HEK293 (cell line): Measurements from ENCODE around the gene SLC15A2.
A peak's percentile ranks its signal among the peaks of the same experiment; 100 is the strongest.

ENCODE experiments used
- CTCF ChIA-PET: fragments of 350-600 bp; formaldehyde crosslinking; extraction: SDS; loops from one replicate; lab custom pipeline; 2021; ENCODE audit warnings: antibody characterized with exemption; lab: Yijun Ruan, JAX
- POLR2A ChIA-PET: fragments of 300-600 bp; formaldehyde crosslinking; extraction: SDS; loops from one replicate; lab custom pipeline; 2020; ENCODE audit warnings: antibody characterized with exemption, inconsistent platforms; lab: Yijun Ruan, JAX
- H3K27ac ChIP-seq: fragments of 200-500 bp; sonication (Bioruptor generic); 2 replicates; pipeline ENCODE4 v1.5.1; 2014; ENCODE audit warnings: low read depth, low read length, control low read depth, inconsistent platforms; ENCODE audit errors: extremely low read depth
- H3K36me3 ChIP-seq, 2 experiments: fragments of 200-500 bp in 1 of 2; sonication (Bioruptor generic) in 1 of 2; 1 replicate in 1 of 2; 2 replicates in 1 of 2; pipeline ENCODE4 v1.5.1; 2014 to 2017; ENCODE audit warnings: inconsistent platforms in 2 of 2, low read length in 2 of 2; ENCODE audit not compliant: control insufficient read depth in 2 of 2, insufficient read depth in 1 of 2
- H3K4me1 ChIP-seq: fragments of 200-500 bp; sonication (Bioruptor generic); 2 replicates; pipeline ENCODE4 v1.5.1; 2014; ENCODE audit warnings: mild to moderate bottlenecking, low read length, inconsistent platforms; ENCODE audit not compliant: control insufficient read depth, insufficient read depth
- H3K4me3 ChIP-seq: 2 replicates; pipeline ENCODE4 v1.5.1; 2011; ENCODE audit warnings: low read depth, mild to moderate bottlenecking, control low read depth, low read length, moderate library complexity
- H3K9me3 ChIP-seq: fragments of 200-500 bp; sonication (Bioruptor generic); 2 replicates; pipeline ENCODE4 v1.5.1; 2014; ENCODE audit warnings: low read depth, low read length, inconsistent platforms; ENCODE audit not compliant: control insufficient read depth, insufficient read depth
- SALL2 ChIP-seq: fragments of 450-650 bp; formaldehyde crosslinking; IDR thresholded peaks from 2 replicates; pipeline ENCODE4 v1.5.0; 2017; ENCODE audit warnings: missing biosample characterization, mild to moderate bottlenecking, missing genetic modification characterization, borderline replicate concordance
- SCRT1 ChIP-seq: fragments of 450-650 bp; formaldehyde crosslinking; IDR thresholded peaks from 2 replicates; pipeline ENCODE4 v1.5.1; 2016; ENCODE audit warnings: missing biosample characterization, missing genetic modification characterization, borderline replicate concordance
- SP3 ChIP-seq: fragments of 450-650 bp; formaldehyde crosslinking; IDR thresholded peaks from 2 replicates; pipeline ENCODE4 v1.5.1; 2016; ENCODE audit warnings: missing biosample characterization, missing genetic modification characterization
- TRIM28 ChIP-seq: IDR thresholded peaks from 2 replicates; pipeline ENCODE4 v1.6.1; 2011; ENCODE audit warnings: low read length, control low read depth, borderline replicate concordance
- ZFP69B ChIP-seq: fragments of 450-650 bp; formaldehyde crosslinking; IDR thresholded peaks from 2 replicates; pipeline ENCODE4 v1.5.1; 2016; ENCODE audit warnings: missing biosample characterization, missing genetic modification characterization
- ZNF19 ChIP-seq: fragments of 450-650 bp; formaldehyde crosslinking; IDR thresholded peaks from 2 replicates; pipeline ENCODE4; 2016; ENCODE audit warnings: missing biosample characterization, missing genetic modification characterization, low read depth
- ZNF341 ChIP-seq: fragments of 450-650 bp; formaldehyde crosslinking; IDR thresholded peaks from 2 replicates; pipeline ENCODE4; 2016; ENCODE audit warnings: low read depth, missing biosample characterization, missing genetic modification characterization
- ZNF37A ChIP-seq: fragments of 450-650 bp; IDR thresholded peaks from 2 replicates; pipeline ENCODE4 v1.5.1; 2018; ENCODE audit warnings: missing biosample characterization, missing genetic modification characterization
- ZNF560 ChIP-seq: fragments of 450-650 bp; formaldehyde crosslinking; IDR thresholded peaks from 2 replicates; pipeline ENCODE4 v1.5.1; 2017; ENCODE audit warnings: missing biosample characterization, missing genetic modification characterization, borderline replicate concordance
- TF ChIP-seq, protein P1 (sequence below): fragments of 450-650 bp; formaldehyde crosslinking; conservative IDR thresholded peaks from 2 replicates; pipeline ENCODE4 v1.5.1; 2016; ENCODE audit warnings: low read depth, missing biosample characterization, missing genetic modification characterization
- TF ChIP-seq, protein P2 (sequence below): fragments of 450-650 bp; formaldehyde crosslinking; IDR thresholded peaks from 2 replicates; pipeline ENCODE4 v1.5.1; 2017; ENCODE audit warnings: missing biosample characterization, missing genetic modification characterization
- TF ChIP-seq, protein P3 (sequence below): fragments of 450-650 bp; formaldehyde crosslinking; IDR thresholded peaks from 2 replicates; pipeline ENCODE4 v1.5.1; 2017; ENCODE audit warnings: missing biosample characterization, missing genetic modification characterization

SLC15A2 gene

DNA sequence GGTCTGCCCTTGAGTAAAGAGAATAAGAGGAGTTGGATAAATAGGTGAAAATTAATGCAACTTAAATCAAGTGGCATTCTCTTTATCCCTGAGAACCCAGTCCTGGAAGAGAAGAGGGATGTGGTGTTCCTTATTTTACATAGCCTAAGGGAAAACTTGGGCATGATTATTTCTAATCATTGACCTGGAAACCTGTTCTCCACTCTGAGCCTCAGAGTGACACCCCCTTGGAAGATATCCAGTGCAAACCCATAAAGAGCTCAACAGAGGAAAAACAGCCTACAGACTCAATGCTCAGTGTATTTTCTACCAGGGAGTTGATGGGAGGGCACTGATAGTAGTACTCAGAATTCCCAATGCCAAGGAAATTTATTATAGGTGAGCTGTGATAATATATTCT, 22.0 kb downstream of the SLC15A2 start (continued):
- TF ChIP-seq, protein P1, sequence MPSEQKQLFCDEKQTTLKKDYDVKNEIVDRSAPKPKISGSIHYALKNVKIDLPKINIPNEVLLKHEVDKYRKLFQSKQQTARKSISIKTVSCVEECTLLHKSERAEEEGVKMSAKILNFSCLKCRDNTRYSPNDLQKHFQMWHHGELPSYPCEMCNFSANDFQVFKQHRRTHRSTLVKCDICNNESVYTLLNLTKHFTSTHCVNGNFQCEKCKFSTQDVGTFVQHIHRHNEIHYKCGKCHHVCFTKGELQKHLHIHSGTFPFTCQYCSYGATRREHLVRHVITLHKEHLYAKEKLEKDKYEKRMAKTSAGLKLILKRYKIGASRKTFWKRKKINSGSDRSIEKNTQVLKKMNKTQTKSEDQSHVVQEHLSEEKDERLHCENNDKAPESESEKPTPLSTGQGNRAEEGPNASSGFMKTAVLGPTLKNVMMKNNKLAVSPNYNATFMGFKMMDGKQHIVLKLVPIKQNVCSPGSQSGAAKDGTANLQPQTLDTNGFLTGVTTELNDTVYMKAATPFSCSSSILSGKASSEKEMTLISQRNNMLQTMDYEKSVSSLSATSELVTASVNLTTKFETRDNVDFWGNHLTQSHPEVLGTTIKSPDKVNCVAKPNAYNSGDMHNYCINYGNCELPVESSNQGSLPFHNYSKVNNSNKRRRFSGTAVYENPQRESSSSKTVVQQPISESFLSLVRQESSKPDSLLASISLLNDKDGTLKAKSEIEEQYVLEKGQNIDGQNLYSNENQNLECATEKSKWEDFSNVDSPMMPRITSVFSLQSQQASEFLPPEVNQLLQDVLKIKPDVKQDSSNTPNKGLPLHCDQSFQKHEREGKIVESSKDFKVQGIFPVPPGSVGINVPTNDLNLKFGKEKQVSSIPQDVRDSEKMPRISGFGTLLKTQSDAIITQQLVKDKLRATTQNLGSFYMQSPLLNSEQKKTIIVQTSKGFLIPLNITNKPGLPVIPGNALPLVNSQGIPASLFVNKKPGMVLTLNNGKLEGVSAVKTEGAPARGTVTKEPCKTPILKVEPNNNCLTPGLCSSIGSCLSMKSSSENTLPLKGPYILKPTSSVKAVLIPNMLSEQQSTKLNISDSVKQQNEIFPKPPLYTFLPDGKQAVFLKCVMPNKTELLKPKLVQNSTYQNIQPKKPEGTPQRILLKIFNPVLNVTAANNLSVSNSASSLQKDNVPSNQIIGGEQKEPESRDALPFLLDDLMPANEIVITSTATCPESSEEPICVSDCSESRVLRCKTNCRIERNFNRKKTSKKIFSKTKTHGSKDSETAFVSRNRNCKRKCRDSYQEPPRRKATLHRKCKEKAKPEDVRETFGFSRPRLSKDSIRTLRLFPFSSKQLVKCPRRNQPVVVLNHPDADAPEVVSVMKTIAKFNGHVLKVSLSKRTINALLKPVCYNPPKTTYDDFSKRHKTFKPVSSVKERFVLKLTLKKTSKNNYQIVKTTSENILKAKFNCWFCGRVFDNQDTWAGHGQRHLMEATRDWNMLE (tag by site-specific recombination), result no peak

DNA sequence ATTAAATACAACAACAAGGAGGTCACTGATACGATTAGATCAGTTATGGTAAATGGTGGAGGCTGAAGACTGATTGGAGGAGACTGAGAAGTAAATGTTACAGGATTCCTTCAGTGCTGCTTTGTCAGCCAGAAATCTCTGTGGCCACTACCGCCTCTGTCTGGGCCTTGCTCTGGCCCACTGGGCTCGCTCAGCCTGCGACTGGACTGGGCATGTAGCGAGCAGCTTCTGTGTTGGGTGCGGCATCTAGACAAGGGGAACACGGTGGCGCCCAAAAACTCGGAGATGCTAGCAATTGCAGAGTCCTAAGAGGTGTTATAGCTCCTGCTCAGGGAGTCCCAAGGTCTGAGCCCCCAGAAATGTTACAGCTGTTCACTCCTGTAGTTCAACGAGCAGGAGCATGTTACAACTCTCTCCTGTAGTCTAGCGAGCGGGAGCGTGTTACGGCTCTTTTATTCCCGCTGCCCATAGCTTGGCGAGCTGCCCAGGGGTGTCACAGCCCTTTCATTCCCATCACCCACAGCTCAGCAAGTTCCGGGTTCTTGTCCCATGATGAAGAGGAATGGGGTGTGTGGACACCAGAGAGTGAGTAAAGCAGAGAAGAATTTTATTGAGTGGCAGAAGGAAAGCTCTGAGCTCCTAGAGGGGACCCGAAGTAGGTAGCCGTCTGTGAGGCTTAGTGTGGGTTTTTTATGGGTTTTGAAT, 24.7 kb downstream of the SLC15A2 start:
- TF ChIP-seq ZNF341 (tag by site-specific recombination) (no peak), ZNF560 (tag by site-specific recombination) (no peak), ZFP69B (tag by site-specific recombination) (no peak), SP3 (no peak)
- Histone ChIP-seq H3K27ac (no peak overlapping the region), H3K9me3 (no peaks in the 10 kb centered on the region), H3K4me3 (no peak overlapping the region), H3K4me1 (no peaks in the 10 kb centered on the region), H3K36me3 (no peaks in the 10 kb centered on the region)
- POLR2A ChIA-PET, result no interaction called here
- CTCF ChIA-PET, result no interaction called here

DNA sequence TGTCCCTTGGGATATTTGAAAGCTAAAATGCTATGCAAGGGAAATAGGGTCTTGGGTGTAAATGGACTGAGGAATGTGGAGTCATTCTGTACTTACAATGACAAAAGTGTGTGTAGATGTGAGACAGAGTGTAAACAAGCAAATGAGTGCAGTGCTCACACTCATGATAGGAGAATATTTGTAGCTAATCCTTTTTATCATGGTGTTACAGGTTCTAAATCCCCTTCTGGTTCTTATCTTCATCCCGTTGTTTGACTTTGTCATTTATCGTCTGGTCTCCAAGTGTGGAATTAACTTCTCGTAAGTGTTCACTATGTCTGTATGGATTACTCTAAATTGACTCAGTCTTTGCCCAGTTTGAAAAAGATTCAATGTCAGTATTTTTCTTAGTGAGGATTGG, 30.5 kb downstream of the SLC15A2 start:
- Histone ChIP-seq H3K36me3 (no peaks in the 10 kb centered on the region), H3K4me1 (no peaks in the 10 kb centered on the region; the same call in 1 of the 2 replicates), H3K4me3 (no peak overlapping the region), H3K27ac (no peak overlapping the region; the same call in 1 of the 2 replicates), H3K9me3 (no peaks in the 10 kb centered on the region)
- TF ChIP-seq ZNF19 (no peak), TRIM28 (0 out of 2 replicates have a peak, but pooled peaks have one; percentile 13), SP3 (no peak), SCRT1 (tag by site-specific recombination) (no peak), SALL2 (tag by site-specific recombination) (no peak), ZNF37A (tag by site-specific recombination) (no peak)
- TF ChIP-seq, protein P2, sequence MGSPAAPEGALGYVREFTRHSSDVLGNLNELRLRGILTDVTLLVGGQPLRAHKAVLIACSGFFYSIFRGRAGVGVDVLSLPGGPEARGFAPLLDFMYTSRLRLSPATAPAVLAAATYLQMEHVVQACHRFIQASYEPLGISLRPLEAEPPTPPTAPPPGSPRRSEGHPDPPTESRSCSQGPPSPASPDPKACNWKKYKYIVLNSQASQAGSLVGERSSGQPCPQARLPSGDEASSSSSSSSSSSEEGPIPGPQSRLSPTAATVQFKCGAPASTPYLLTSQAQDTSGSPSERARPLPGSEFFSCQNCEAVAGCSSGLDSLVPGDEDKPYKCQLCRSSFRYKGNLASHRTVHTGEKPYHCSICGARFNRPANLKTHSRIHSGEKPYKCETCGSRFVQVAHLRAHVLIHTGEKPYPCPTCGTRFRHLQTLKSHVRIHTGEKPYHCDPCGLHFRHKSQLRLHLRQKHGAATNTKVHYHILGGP (tag by site-specific recombination), result no peak
- TF ChIP-seq, protein P3, sequence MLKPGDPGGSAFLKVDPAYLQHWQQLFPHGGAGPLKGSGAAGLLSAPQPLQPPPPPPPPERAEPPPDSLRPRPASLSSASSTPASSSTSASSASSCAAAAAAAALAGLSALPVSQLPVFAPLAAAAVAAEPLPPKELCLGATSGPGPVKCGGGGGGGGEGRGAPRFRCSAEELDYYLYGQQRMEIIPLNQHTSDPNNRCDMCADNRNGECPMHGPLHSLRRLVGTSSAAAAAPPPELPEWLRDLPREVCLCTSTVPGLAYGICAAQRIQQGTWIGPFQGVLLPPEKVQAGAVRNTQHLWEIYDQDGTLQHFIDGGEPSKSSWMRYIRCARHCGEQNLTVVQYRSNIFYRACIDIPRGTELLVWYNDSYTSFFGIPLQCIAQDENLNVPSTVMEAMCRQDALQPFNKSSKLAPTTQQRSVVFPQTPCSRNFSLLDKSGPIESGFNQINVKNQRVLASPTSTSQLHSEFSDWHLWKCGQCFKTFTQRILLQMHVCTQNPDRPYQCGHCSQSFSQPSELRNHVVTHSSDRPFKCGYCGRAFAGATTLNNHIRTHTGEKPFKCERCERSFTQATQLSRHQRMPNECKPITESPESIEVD (tag by site-specific recombination), result no peak
- ChIA-PET POLR2A (no interaction called here), CTCF (no interaction called here)
